Activated CD8-positive, alpha-beta memory T cell treated with anti-CD3 and anti-CD28 coated beads for 4 hours (primary cell): ENCODE results near the gene OCEL1.
"Not testable (repeated sequence)": the region's sequence is repeated elsewhere in the genome, so short reads cannot be mapped to it uniquely, and the experiment has no call there.

ENCODE experiments used
- DNase-seq, 2 donors: peaks; one replicate each; pipeline ENCODE4 v3.0.0-alpha.2; 2020; ENCODE audit warnings: low read depth in 2 of 2

Gene OCEL1

DNA sequence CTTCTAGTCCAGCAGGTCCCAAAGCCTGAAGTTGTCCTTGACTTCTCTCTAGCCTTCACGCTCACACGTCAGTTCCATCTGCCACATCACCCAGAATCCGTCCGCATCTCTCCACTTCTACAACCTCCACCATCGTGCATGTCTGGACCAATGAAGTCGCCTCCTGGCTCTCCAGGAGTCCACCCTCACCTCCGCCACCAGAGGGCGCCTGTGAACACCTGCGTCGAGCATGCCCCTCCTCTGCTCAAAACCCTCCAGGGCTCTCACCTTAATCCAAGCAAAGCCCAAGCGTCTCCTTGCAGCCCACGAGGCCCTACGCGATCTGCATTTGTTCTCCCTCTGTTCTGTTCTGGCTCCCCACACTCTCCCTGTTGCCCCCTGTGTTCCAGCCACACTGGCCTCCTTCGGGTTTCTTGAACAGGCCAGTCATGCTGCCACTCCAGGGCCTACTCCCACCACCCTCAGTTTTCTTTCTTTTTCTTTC lies 34.9 kb downstream of the OCEL1 start:
- DNase-seq = peak; percentile 78 to 80

DNA sequence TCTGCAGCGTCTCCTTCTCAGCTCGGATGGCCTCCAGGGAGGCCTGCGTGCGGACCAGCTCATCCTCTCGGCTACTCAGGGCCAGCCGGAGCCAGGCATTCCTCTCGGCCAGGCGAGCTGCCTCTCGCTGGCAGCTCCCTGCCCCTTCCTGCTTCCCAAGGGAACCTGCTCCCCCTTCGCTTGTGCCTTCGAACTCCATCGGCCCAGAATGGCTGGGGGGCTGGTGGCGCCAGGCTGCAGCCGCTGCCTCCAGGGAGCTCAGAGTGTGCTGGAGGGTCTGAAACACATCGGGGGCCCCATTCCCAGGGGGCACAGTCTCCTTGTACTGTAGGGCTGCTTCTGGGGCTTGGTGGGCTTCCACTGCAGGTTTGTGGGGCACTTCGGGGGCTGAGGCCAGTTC lies 36.5 kb downstream of the OCEL1 start:
- no peak for DNase-seq

DNA sequence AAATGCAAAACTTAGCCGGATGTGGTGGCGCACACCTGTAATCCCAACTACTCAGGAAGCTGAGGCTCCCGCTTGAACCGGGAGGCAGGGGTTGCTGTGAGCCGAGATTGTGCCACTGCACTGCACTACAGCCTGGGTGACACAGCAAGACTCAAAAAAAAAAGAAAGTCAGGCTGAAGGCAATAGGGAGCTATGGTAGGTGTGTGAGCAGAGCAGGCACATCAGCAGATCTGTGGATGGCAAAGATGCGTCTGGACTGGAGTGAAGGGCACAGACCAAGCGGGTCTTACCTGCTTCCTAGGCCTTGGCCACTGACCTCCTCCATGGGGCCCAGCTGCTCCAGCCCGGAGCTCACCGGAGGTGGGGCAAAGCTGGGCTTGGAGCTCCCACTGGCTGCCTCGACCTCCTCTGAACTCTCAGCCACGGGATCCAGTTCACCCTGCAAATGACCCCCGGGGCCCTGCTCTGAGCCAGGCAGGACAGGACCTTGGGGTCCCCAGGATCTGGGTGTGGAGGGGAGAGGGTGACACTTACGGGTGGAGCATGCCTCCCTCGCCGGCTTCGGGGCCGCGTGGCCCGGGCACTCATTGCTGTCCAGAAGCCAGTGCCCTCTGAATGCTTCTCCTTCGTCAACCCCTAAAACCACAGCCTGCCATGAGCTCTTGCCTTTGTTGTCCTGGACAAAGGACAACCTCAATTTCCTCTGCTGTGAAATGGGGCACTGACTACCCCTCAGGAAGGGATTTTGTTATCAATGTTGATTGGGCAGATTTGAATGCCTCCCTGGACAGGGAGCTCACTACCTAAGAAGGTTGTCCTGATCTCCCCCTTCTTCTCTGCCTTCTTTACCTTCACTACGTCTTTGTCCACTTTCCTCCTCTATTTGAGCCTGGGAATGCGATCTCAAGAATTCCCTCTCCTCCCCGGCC lies 38.0 kb downstream of the OCEL1 start:
- no peak for DNase-seq

DNA sequence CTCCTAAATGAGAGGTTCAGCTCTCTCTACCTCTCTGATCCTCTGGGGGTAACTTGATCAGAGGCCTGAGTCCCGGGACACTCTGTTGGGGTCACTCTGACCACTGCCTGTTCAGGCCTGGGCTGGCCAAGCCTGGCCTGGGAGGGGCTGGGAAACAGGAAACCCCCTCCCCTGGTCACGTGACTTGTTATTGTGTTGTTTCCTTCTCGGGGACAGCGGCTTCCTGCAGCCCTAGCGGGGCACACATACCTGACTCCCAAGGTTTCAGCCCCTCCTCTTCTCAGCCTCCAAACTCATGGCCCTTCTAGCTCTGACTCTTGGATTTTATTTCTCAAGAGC lies 38.6 kb downstream of the OCEL1 start, which contains the start of gene USHBP1:
Gene USHBP1, minus strand, starts transcription at position 105 of the 339 bp plus-strand sequence. CDS start 446 bp downstream, outside the sequence.
- DNase-seq = no peak

DNA sequence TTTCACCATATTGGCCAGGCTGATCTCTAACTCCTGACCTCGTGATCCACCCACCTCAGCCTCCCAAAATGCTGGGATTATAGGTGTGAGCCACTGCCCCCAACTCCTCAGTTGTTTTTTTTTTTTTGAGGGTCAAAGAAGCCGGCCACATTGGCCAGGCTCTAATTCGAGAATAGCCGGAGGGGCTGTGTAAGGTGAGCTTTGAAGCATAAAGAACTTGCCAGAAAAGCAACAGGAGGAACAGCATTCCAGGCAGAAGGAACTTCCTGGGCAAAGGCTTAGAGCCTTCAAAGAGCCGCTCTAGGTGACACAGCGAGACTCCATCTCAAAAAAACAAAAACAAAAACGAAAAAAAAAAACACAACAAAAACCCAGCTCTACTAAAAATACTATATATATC lies 40.0 kb downstream of the OCEL1 start:
- no peak for DNase-seq

GRCh38 chr19:17266589-17266974 lies 40.6 kb downstream of the OCEL1 start:
- DNase-seq = no peak

DNA sequence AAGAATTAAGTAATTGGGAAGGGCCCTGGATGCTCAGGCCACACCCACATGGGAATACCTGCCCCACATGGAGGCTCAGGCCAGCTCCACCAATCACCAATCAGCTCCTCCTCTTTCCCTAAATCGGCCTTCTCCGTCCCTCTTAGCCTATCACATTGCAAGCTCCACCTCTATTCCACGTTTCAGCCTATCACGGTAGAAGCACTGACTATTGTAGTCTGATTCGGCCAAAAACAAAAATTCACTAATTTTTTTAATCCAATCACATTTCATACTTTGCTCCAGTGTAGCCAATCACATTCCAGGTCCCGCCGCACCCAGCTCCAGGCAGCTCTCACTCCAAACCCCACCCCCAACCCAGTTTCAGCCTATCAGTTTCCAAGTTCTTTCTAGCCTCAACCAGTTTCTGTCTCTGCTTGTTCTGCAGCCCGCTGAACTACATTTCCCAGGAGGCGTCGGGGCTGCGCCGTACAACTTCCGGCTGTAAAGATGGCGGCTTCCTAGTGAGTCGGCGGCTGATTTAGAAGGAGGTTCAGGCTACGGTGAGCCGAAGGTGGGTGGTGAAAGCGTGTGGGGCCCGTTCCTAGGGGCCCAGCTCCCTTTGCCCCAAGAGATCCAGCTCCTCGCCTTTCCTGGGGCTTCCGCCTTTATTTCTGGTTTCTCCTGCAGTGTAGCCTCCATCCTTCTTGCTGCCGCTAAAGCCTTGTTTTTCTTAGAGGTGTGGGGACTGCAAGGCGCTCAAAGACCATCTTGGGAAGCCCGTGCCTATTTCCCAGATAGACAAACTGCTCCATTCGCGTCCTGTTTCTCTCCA lies 41.2 kb downstream of the OCEL1 start, which contains the start of gene BABAM1:
Gene BABAM1, plus strand, starts transcription at position 469 of the 814 bp plus-strand sequence. CDS start 1,364 bp downstream, outside the sequence.
- peak; percentile 84 to 89 for DNase-seq

- no peak for DNase-seq
Measured at GRCh38 chr19:17268754-17269153, 42.7 kb downstream of the OCEL1 start.

- not testable (repeated sequence) for DNase-seq
Measured at GRCh38 chr19:17274892-17275291, 48.9 kb downstream of the OCEL1 start.

DNA sequence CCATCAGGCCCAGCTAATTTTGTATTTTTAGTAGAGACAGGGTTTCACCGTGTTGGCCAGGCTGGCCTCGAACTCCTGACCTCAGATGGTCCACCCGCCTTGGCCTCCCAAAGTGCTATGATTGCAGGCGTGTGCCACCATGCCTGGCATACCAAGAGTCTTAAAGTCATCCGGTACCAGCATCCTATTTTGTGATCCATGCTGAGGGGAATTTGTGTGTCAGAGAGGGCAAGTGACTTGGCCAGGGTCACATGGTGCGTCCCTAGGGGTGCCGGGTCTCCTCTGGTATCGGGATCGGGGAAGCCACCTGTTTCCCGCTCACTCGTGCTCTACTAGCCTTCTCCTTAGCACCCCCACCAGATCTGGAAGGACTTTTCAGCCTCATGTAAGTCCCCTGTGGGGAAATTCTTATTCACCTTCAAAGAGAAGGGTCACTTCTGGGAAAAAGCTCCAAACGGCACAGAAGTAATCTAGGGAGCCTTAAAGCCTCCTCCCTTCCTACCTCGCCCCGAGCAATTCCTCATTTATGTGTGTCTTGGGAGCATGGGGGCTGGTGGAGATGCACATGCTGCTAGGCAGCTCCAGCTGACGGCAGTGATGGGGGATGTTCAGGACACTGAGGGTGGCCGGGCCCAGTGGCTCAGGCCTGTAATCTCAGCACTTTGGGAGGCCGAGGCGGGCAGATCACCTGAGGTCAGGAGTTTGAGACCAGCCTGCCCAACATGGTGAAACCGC lies 49.6 kb downstream of the OCEL1 start:
- DNase-seq = no peak
